K562 (cell line): Measurements from ENCODE around the gene ZFP92. TPM values are rescaled to one million over a fixed set of nuclear protein-coding genes. Genes with fewer than 3 reads are reported as not detected.

Experiments used
- ASH1L ChIP-seq: fragments of 450-650 bp; IDR thresholded peaks from 2 replicates; pipeline ENCODE4 v1.6.1; 2018; ENCODE audit warnings: borderline replicate concordance, mild to moderate bottlenecking, low read depth; ENCODE audit not compliant: partially characterized antibody
- CREB1 ChIP-seq, 2 experiments: sonication (generic) in 1 of 2; formaldehyde crosslinking in 1 of 2; IDR thresholded peaks; 2 replicates each; pipeline versions ENCODE4 v1.6.1 to v1.8.0; 2012 to 2022; ENCODE audit warnings: inconsistent platforms in 1 of 2, mild to moderate bottlenecking in 1 of 2, missing genetic modification reagents in 1 of 2, moderate library complexity in 1 of 2
- CUX1 ChIP-seq: fragments of 200-800 bp; sonication (Bioruptor generic); IDR thresholded peaks from 2 replicates; pipeline ENCODE4 v1.6.1; 2016; ENCODE audit warnings: missing genetic modification characterization, missing compliant biosample characterization
- DPF2 ChIP-seq: fragments of 450-650 bp; IDR thresholded peaks from 2 replicates; pipeline ENCODE4 v1.6.1; 2016
- ELF1 ChIP-seq: fragments of 200-800 bp; sonication (Bioruptor generic); IDR thresholded peaks from 2 replicates; pipeline ENCODE4 v1.6.1; 2016; ENCODE audit warnings: missing genetic modification characterization, missing compliant biosample characterization
- ETS2 ChIP-seq: IDR thresholded peaks from 2 replicates; pipeline ENCODE4 v1.6.1; 2016; ENCODE audit warnings: borderline replicate concordance, missing genetic modification characterization, mild to moderate bottlenecking, moderate library complexity, missing compliant biosample characterization; ENCODE audit not compliant: poor library complexity, severe bottlenecking
- FOXA3 ChIP-seq, 2 experiments: fragments of 450-650 bp in 1 of 2; sonication (generic) in 1 of 2; formaldehyde crosslinking; IDR thresholded peaks in 1 of 2; conservative IDR thresholded peaks in 1 of 2; 2 replicates each; pipeline versions ENCODE4 v1.4.0 to v1.8.0; 2020 to 2022; ENCODE audit warnings: mild to moderate bottlenecking in 2 of 2, missing genetic modification reagents in 1 of 2
- HNRNPL ChIP-seq: fragments of 200-400 bp; formaldehyde crosslinking; IDR thresholded peaks from 2 replicates; pipeline ENCODE4 v1.6.1; 2017; ENCODE audit warnings: low read depth, mild to moderate bottlenecking, low read length
- LEF1 ChIP-seq: fragments of 450-650 bp; IDR thresholded peaks from 2 replicates; pipeline ENCODE4 v1.6.1; 2016; ENCODE audit warnings: mild to moderate bottlenecking
- NRF1 ChIP-seq, 2 experiments: fragments of 450-650 bp; IDR thresholded peaks in 1 of 2; conservative IDR thresholded peaks in 1 of 2; 2 replicates each; pipeline ENCODE4 v1.6.1; 2014; ENCODE audit warnings: mild to moderate bottlenecking in 2 of 2
- PHF20 ChIP-seq: fragments of 450-650 bp; IDR thresholded peaks from 2 replicates; pipeline ENCODE4 v1.6.1; 2018; ENCODE audit not compliant: partially characterized antibody
- PHF8 ChIP-seq: fragments of 200-600 bp; sonication (generic); IDR thresholded peaks from 2 replicates; pipeline ENCODE4 v1.6.1; 2012; ENCODE audit warnings: mixed run types, mild to moderate bottlenecking, inconsistent platforms, low read length, moderate library complexity, borderline replicate concordance
- POLR3G ChIP-seq: IDR thresholded peaks from 2 replicates; pipeline ENCODE4 v1.6.1; 2011; ENCODE audit not compliant: insufficient read length, insufficient replicate concordance; ENCODE audit errors: extremely low read depth
- RCOR1 ChIP-seq, 2 experiments: IDR thresholded peaks; 2 replicates each; pipeline ENCODE4 v1.6.1; 2012; ENCODE audit warnings: low read depth in 2 of 2, low read length in 2 of 2, borderline replicate concordance in 1 of 2, improper control_type of control experiment in 1 of 2
- SMC3 ChIP-seq: conservative IDR thresholded peaks from 2 replicates; pipeline ENCODE4 v1.6.1; 2011; ENCODE audit warnings: low read depth, low read length, improper control_type of control experiment; ENCODE audit not compliant: insufficient read depth
- SP2 ChIP-seq: IDR thresholded peaks from 2 replicates; pipeline ENCODE4 v1.6.1; 2011; ENCODE audit warnings: mild to moderate bottlenecking, low read depth, low read length, moderate library complexity; ENCODE audit not compliant: poor library complexity, severe bottlenecking; ENCODE audit errors: extremely low read depth
- ZNF274 ChIP-seq: IDR thresholded peaks from 2 replicates; pipeline ENCODE4 v1.6.1; 2011; ENCODE audit warnings: low read depth, mild to moderate bottlenecking, low read length, moderate library complexity, borderline replicate concordance
- ZNF311 ChIP-seq: fragments of 250-450 bp; sonication (Bioruptor Pico); IDR thresholded peaks from 2 replicates; pipeline ENCODE4 v1.4.0; 2020; ENCODE audit warnings: mild to moderate bottlenecking, moderate library complexity
- ZNF75A ChIP-seq: fragments of 450-650 bp; formaldehyde crosslinking; IDR thresholded peaks from 2 replicates; pipeline ENCODE4 v1.4.0; 2020; ENCODE audit warnings: mild to moderate bottlenecking
- polyA plus RNA-seq, 8 experiments: library from polyadenylated mRNA; depleted of rRNA in 4 of 8; stranded (reverse) in 5 of 8; unstranded in 3 of 8; fragments of >200 nt; fragmentation: Nextera tagmentation in 2 of 8; fragmentation: Illumina TruSeq in 1 of 8; extraction: Ambion mirVana in 2 of 8; extraction: Trizol in 1 of 8; gene quantifications; 2 replicates each; pipeline versions ENCODE4 v1.2.1 to v1.2.3, GENCODE V29; 2011 to 2014; ENCODE audit warnings: inconsistent platforms in 1 of 8, missing spikeins in 1 of 8
- total RNA-seq, 7 experiments: library from RNA; depleted of rRNA in 6 of 7; stranded (reverse); fragments of >200 nt in 6 of 7; fragmentation: Illumina TruSeq in 2 of 7; extraction: Trizol in 2 of 7; gene quantifications; 2 replicates each; pipeline versions ENCODE4 v1.2.1 to v1.2.3, GENCODE V29; 2011 to 2021; ENCODE audit warnings: low replicate concordance in 1 of 7

ZFP92 gene
- total and polyA plus RNA-seq, 9 of the 15 experiments (the other 6 are each of a cell fraction or from before 2014, with no cell fraction given) = 0.32 to 3.3 (median 1.8) TPM

DNA sequence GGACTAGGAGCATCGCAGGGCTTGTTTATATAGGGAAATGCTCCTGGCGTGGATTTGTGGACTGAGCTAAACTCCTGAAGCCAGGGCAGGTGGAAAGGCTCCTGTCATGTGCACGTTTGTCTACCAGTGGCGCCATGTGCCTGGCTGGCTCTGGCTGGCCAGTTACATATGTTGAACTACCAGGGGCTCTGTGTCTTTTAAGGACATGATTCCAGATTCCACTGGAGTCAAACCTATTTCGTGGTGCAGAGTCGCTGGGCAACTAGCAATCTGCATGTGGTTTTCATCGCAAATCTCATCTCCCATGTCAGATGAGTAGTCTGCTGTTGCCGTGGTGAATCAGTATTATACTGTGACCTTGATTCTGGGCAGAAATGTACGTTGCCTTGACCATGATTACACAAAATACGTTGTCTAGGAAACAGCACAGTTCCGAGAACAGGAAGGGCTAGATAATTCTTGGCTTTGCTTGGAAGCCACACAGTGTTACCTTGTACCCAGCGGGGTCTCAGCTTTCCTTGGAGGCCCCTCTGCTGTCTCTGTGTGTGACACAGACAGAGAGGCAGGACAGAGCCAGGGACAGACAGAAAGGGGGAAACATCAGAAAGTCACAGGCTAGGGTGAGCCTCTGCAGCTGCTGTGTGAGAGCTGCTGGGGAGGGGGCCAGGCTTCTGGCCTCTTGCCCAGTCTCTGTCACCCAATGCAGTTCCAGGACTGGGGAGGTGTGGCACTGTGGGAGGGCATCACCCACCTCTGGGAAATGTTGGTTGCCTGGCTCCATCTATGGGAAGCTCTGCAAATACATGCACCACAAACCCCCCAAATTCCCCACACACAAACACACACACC lies 29.4 kb upstream of the ZFP92 start (continued):
- TF ChIP-seq PHF8 (no peak), POLR3G (no peak), ZNF75A (CRISPR knock-in tag) (no peak), ETS2 (no peak), ZNF311 (CRISPR knock-in tag) (no peak), LEF1 (no peak), SP2 (no peak), CUX1 (CRISPR knock-in tag) (no peak), ZNF274 (no peak), RCOR1 (IDR thresholded peaks at IDR 0.05; ENCODE audit: borderline replicate concordance in 1 of 2, low read depth in 2 of 2, low read length in 2 of 2) (peak in 1 of 2 experiments; percentile 90; a peak in 2 of 4 replicates), SMC3 (0 out of 2 replicates have a peak, but pooled peaks have one; percentile 16), NRF1 (conservative IDR thresholded peaks at IDR 0.05 in 1 of 2, IDR thresholded peaks at IDR 0.05 in 1 of 2) (peak in 1 of 2 experiments; percentile 47; a peak in 1 of 4 replicates), PHF20 (no peak), FOXA3 (CRISPR knock-in tag; conservative IDR thresholded peaks at IDR 0.05 in 1 of 2, IDR thresholded peaks at IDR 0.05 in 1 of 2) (no peak), ASH1L (no peak), HNRNPL (no peak), ELF1 (tag) (peak; percentile 61; the same call in 1 of the 2 replicates), CREB1 (IDR thresholded peaks at IDR 0.05) (no peak), CREB1 (CRISPR knock-in tag; IDR thresholded peaks at IDR 0.05) (no peak), DPF2 (peak; percentile 41; the same call in 1 of the 2 replicates)
